HG03442 (cell line): Measurements from ENCODE around the gene MIDN.

Source experiments
- ATAC-seq: cut with Tn5 transposase; IDR thresholded peaks from one replicate; pipeline ENCODE4 v1.9.1; 2021; ENCODE audit warnings: mild to moderate bottlenecking, moderate library complexity; ENCODE audit not compliant: unreplicated experiment

MIDN gene

GRCh38 chr19:1308718-1309117, 60.3 kb downstream of the MIDN start:
- no peak for ATAC-seq
